IMR-90 (cell line): ENCODE data around the gene LTA.

Experiments
- CEBPB ChIP-seq: IDR thresholded peaks from 2 replicates; pipeline ENCODE4 v1.6.1; 2012; ENCODE audit warnings: low read depth, low read length, improper control_type of control experiment
- CHD1 ChIP-seq: IDR thresholded peaks from 2 replicates; pipeline ENCODE4 v1.6.1; 2012; ENCODE audit warnings: low read depth, low read length, improper control_type of control experiment
- CTCF ChIP-seq: conservative IDR thresholded peaks from 2 replicates; pipeline ENCODE4 v1.5.1; 2012; ENCODE audit warnings: mild to moderate bottlenecking, low read depth, low read length, improper control_type of control experiment
- FOS ChIP-seq: fragments of 150-350 bp; IDR thresholded peaks from 2 replicates; pipeline ENCODE4 v1.6.1; 2016; ENCODE audit warnings: low read depth, low read length
- MAFK ChIP-seq: IDR thresholded peaks from 2 replicates; pipeline ENCODE4 v1.6.1; 2012; ENCODE audit warnings: low read depth, low read length, improper control_type of control experiment
- MAZ ChIP-seq: IDR thresholded peaks from 2 replicates; pipeline ENCODE4 v1.6.1; 2012; ENCODE audit warnings: low read depth, mild to moderate bottlenecking, low read length, improper control_type of control experiment, moderate library complexity, borderline replicate concordance
- MXI1 ChIP-seq: IDR thresholded peaks from 2 replicates; pipeline ENCODE4 v1.6.1; 2012; ENCODE audit warnings: low read depth, mild to moderate bottlenecking, low read length, moderate library complexity, borderline replicate concordance
- POLR2A ChIP-seq: IDR thresholded peaks from 2 replicates; pipeline ENCODE4 v1.6.1; 2012; ENCODE audit warnings: mild to moderate bottlenecking, low read depth, low read length
- USF2 ChIP-seq: fragments of 150-350 bp; IDR thresholded peaks from 2 replicates; pipeline ENCODE4 v1.6.1; 2017; ENCODE audit warnings: mild to moderate bottlenecking, antibody characterized with exemption, low read length, low read depth

GRCh38 chr6:31558318-31558625 lies 13.8 kb upstream of the LTA start:
- TF ChIP-seq MXI1, result no peak
- no peak for TF ChIP-seq CTCF
- TF ChIP-seq USF2, result no peak
- no peak for TF ChIP-seq CEBPB
- no peak for TF ChIP-seq CHD1
- no peak for TF ChIP-seq POLR2A
- no peak for TF ChIP-seq FOS
- no peak for TF ChIP-seq MAZ
- TF ChIP-seq MAFK, result no peak
